ENCODE results near the gene CHURC1. TPM values are rescaled to one million over a fixed set of nuclear protein-coding genes. Genes with fewer than 3 reads are reported as not detected.

The CHURC1 gene
- total and polyA plus RNA-seq, 4 donors, result 37.2 to 62.6 (median 46.9) TPM

GRCh38 chr14:64891173-64891838 lies 22.9 kb upstream of the CHURC1 start:
- H3K9me3 ChIP-seq (ENCODE audit: control insufficient read depth in 4 of 4, insufficient read depth in 3 of 4, low read length in 3 of 4), result no peaks in the 10 kb centered on the region
- H3K4me1 ChIP-seq (ENCODE audit: control insufficient read depth in 5 of 5, insufficient read depth in 5 of 5, low read length in 5 of 5), result no peaks in the 10 kb centered on the region
- DNase-seq (no peak), ATAC-seq (ENCODE audit: insufficient read depth, low FRiP score) (no peak)
- WGBS, 2 donors, result 94 to 95% methylated on average over 4 of the region's 4 CpGs
- no peak for TF ChIP-seq CTCF (IDR thresholded peaks at IDR 0.05; ENCODE audit: control extremely low read depth, extremely low read depth)
- H3K4me3 ChIP-seq, result no peak overlapping the region
- H3K9ac ChIP-seq (ENCODE audit: insufficient read depth in 1 of 2, low read length in 2 of 2), result no peak overlapping the region
- no peak overlapping the region for H3K27ac ChIP-seq (ENCODE audit: low read depth in 1 of 2, low read length in 1 of 2)
- no peaks in the 10 kb centered on the region for H3K36me3 ChIP-seq (ENCODE audit: control insufficient read depth in 4 of 4, insufficient read depth in 4 of 4, low read length in 4 of 4)
- H3K27me3 ChIP-seq (ENCODE audit: control insufficient read depth in 3 of 3, insufficient read depth in 3 of 3, low read length in 2 of 3), result peaks cover 0 to 12% (median 3%) of the 10 kb centered on the region in 3 donors

GRCh38 chr14:64891839-64892375 lies 22.3 kb upstream of the CHURC1 start:
- Histone ChIP-seq H3K27me3 (ENCODE audit: control insufficient read depth in 3 of 3, insufficient read depth in 3 of 3, low read length in 2 of 3) (peaks cover 0 to 11% (median 0%) of the 10 kb centered on the region in 3 donors), H3K27ac (ENCODE audit: low read depth in 1 of 2, low read length in 1 of 2) (no peak overlapping the region), H3K9ac (ENCODE audit: insufficient read depth in 1 of 2, low read length in 2 of 2) (no peak overlapping the region), H3K4me3 (no peak overlapping the region), H3K4me1 (ENCODE audit: control insufficient read depth in 5 of 5, insufficient read depth in 5 of 5, low read length in 5 of 5) (no peaks in the 10 kb centered on the region), H3K36me3 (ENCODE audit: control insufficient read depth in 4 of 4, insufficient read depth in 4 of 4, low read length in 4 of 4) (no peaks in the 10 kb centered on the region), H3K9me3 (ENCODE audit: control insufficient read depth in 4 of 4, insufficient read depth in 3 of 4, low read length in 3 of 4) (no peaks in the 10 kb centered on the region)
- peak in 2 of 3 donors; percentile 72 to 80 for DNase-seq
- peak; percentile 58 for ATAC-seq (ENCODE audit: insufficient read depth, low FRiP score)
- peak; percentile 59 for TF ChIP-seq CTCF (IDR thresholded peaks at IDR 0.05; ENCODE audit: control extremely low read depth, extremely low read depth)
- WGBS, 2 donors, result 49 to 50% methylated on average over 2 of the region's 2 CpGs

- no peak overlapping the region for H3K4me3 ChIP-seq
- TF ChIP-seq CTCF (IDR thresholded peaks at IDR 0.05; ENCODE audit: control extremely low read depth, extremely low read depth), result no peak
- peak; percentile 27 for ATAC-seq (ENCODE audit: insufficient read depth, low FRiP score)
- H3K9ac ChIP-seq (ENCODE audit: insufficient read depth in 1 of 2, low read length in 2 of 2), result no peak overlapping the region
- DNase-seq, result no peak
- no peaks in the 10 kb centered on the region for H3K36me3 ChIP-seq (ENCODE audit: control insufficient read depth in 4 of 4, insufficient read depth in 4 of 4, low read length in 4 of 4)
- H3K9me3 ChIP-seq (ENCODE audit: control insufficient read depth in 4 of 4, insufficient read depth in 3 of 4, low read length in 3 of 4), result no peaks in the 10 kb centered on the region
- H3K4me1 ChIP-seq (ENCODE audit: control insufficient read depth in 5 of 5, insufficient read depth in 5 of 5, low read length in 5 of 5), result no peaks in the 10 kb centered on the region
- no peak overlapping the region for H3K27ac ChIP-seq (ENCODE audit: low read depth in 1 of 2, low read length in 1 of 2)
- 75 to 87% methylated on average over 1 of the region's 1 CpG for WGBS, 2 donors
- peaks cover 0 to 6% (median 3%) of the 10 kb centered on the region in 3 donors for H3K27me3 ChIP-seq (ENCODE audit: control insufficient read depth in 3 of 3, insufficient read depth in 3 of 3, low read length in 2 of 3)
These were observed 14.3 kb upstream of the CHURC1 start for GRCh38 chr14:64899958-64900357.

All from lung (tissue), 12 donors.